Keratinocyte (primary cell): ENCODE data around the gene ATG4D.

ENCODE experiments used
- CTCF ChIP-seq, 3 experiments: IDR thresholded peaks in 1 of 3; conservative IDR thresholded peaks in 1 of 3; optimal IDR thresholded peaks in 1 of 3; 2 replicates in 2 of 3; 3 replicates in 1 of 3; pipeline versions ENCODE3 to v1.5.1; 2011; ENCODE audit warnings: low read length in 3 of 3, mild to moderate bottlenecking in 3 of 3, moderate library complexity in 2 of 3, control low read depth in 1 of 3, inconsistent platforms in 1 of 3; ENCODE audit not compliant: insufficient read depth in 2 of 3; ENCODE audit errors: extremely low read depth in 1 of 3
- EZH2 ChIP-seq: IDR thresholded peaks from one replicate; pipeline ENCODE4 v1.6.1; 2012; ENCODE audit warnings: inconsistent platforms, mild to moderate bottlenecking, low read length, moderate library complexity

GRCh38 chr19:10560154-10560553 is 16.4 kb downstream of the ATG4D start:
- TF ChIP-seq EZH2 (no peak), CTCF (optimal IDR thresholded peaks at IDR 0.05 in 1 of 3, IDR thresholded peaks at IDR 0.05 in 1 of 3, conservative IDR thresholded peaks at IDR 0.05 in 1 of 3; ENCODE audit: extremely low read depth in 1 of 3, insufficient read depth in 2 of 3, low read length in 3 of 3) (no peak)
